ENCODE results near the gene EXOC6B. TPM values are rescaled to one million over a fixed set of nuclear protein-coding genes. Genes with fewer than 3 reads are reported as not detected.

EXOC6B gene
- total and polyA plus RNA-seq, 11 donors, result 18.4 to 192 (median 143) TPM

- H3K4me1 ChIP-seq, result peaks cover 0 to 2% (median 0%) of the 10 kb centered on the region in 12 donors
- ATAC-seq (no peak), DNase-seq (no peak)
- H3K27ac ChIP-seq, result no peak overlapping the region
- no peak overlapping the region for H3K4me3 ChIP-seq
- peaks cover 0 to 14% (median 6%) of the 10 kb centered on the region in 9 donors for H3K36me3 ChIP-seq
- H3K9me3 ChIP-seq, result peaks cover 0 to 21% (median 11%) of the 10 kb centered on the region in 12 donors
- 79 to 88% (median 85%) methylated on average over 6 of the region's 6 CpGs for WGBS, 4 donors
- no peaks in the 10 kb centered on the region for H3K27me3 ChIP-seq
- TF ChIP-seq CTCF (IDR thresholded peaks at IDR 0.05) (no peak), POLR2A (IDR thresholded peaks at IDR 0.05) (no peak)
- intact Hi-C loops (cut with DNase I), result no loop called here
Observed at GRCh38 chr2:72457801-72458516, 367.9 kb downstream of the EXOC6B start.

GRCh38 chr2:72454189-72454588 lies 371.6 kb downstream of the EXOC6B start:
- Histone ChIP-seq H3K36me3 (peaks cover 0 to 5% (median 0%) of the 10 kb centered on the region in 9 donors), H3K27ac (no peak overlapping the region), H3K4me3 (no peak overlapping the region), H3K27me3 (no peaks in the 10 kb centered on the region), H3K4me1 (peaks cover 0 to 2% (median 0%) of the 10 kb centered on the region in 12 donors), H3K9me3 (no peaks in the 10 kb centered on the region)
- ATAC-seq (no peak), DNase-seq (no peak)
- intact Hi-C loops (cut with DNase I), result no loop called here
- WGBS, 4 donors, result 94 to 99% (median 96%) methylated on average over 4 of the region's 4 CpGs
- TF ChIP-seq CTCF (IDR thresholded peaks at IDR 0.05), result no peak
- TF ChIP-seq POLR2A (IDR thresholded peaks at IDR 0.05), result no peak

GRCh38 chr2:72442270-72442669 lies 383.6 kb downstream of the EXOC6B start:
- Histone ChIP-seq H3K27ac (no peak overlapping the region), H3K9me3 (peaks cover 0 to 24% (median 0%) of the 10 kb centered on the region in 12 donors), H3K4me1 (peaks cover 0 to 14% (median 0%) of the 10 kb centered on the region in 12 donors), H3K4me3 (no peak overlapping the region), H3K36me3 (peaks cover 0 to 4% (median 0%) of the 10 kb centered on the region in 9 donors), H3K27me3 (no peaks in the 10 kb centered on the region)
- no peak for TF ChIP-seq CTCF (IDR thresholded peaks at IDR 0.05)
- no peak for TF ChIP-seq POLR2A (IDR thresholded peaks at IDR 0.05)
- intact Hi-C loops (cut with DNase I), result no loop called here
- ATAC-seq, result no peak
- WGBS, 4 donors, result 95 to 100% (median 98%) methylated on average over 2 of the region's 2 CpGs
- no peak for DNase-seq

GRCh38 chr2:72439892-72440291 lies 385.9 kb downstream of the EXOC6B start:
- Histone ChIP-seq H3K9me3 (peaks cover 0 to 20% (median 0%) of the 10 kb centered on the region in 12 donors), H3K4me3 (no peak overlapping the region), H3K27me3 (no peaks in the 10 kb centered on the region), H3K36me3 (peaks cover 0 to 4% (median 0%) of the 10 kb centered on the region in 9 donors), H3K4me1 (peaks cover 0 to 14% (median 0%) of the 10 kb centered on the region in 12 donors), H3K27ac (no peak overlapping the region)
- 94 to 98% (median 95%) methylated on average over 5 of the region's 5 CpGs for WGBS, 4 donors
- no peak for TF ChIP-seq POLR2A (IDR thresholded peaks at IDR 0.05)
- TF ChIP-seq CTCF (IDR thresholded peaks at IDR 0.05), result no peak
- DNase-seq (no peak), ATAC-seq (no peak)
- intact Hi-C loops (cut with DNase I), result no loop called here

Measured in heart left ventricle (tissue), 16 donors.